ENCODE results near the gene CERK. TPM values are rescaled to one million over a fixed set of nuclear protein-coding genes. Genes with fewer than 3 reads are reported as not detected.
A peak's percentile ranks its signal among the peaks of the same experiment; 100 is the strongest.

Gene CERK
- total RNA-seq, 1 experiment from 2014 or later: 45.6 TPM

DNA sequence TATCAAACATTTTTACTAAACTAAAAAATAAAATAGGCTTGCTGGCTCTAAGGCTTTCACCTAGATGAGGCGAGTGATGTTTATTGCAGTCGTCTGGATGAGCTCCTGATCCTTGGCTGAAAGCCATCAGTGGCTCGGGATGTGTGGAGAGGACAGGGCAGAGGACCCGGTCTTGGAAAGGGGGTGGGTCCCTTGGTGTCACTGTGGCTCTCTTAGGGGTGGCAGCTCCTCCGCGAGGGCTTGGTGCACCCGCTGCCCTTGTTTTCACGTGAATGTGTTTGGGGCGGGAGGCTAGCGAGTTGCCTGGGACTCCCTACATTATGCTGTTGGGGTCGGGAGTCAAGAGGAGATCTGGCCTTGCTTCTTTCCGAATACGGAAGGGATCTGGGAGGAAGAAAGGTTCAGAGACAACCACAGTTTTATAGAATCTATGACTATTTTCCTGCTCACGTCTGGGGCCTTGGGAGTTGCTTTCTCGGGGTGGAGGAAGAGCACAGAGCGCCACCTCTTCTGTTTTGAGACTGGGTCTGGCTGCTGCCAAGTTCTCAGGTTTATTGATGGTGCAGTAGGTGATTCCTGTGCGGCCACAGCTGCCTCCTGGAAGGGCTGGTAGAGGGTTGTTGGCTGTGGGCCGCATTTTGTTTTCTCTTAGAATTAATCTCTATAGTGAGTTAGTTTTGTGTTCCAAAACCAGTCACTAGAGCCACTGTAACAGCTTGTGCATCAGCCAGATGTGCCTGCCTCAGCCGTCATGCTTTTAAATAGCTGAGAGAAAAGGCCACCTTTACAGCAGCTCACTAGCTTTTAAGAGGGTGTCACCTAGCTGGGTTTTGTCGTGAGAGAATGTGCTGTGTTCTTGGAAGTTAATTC, 37.2 kb upstream of the CERK start (continued):
- TF ChIP-seq, protein P1, sequence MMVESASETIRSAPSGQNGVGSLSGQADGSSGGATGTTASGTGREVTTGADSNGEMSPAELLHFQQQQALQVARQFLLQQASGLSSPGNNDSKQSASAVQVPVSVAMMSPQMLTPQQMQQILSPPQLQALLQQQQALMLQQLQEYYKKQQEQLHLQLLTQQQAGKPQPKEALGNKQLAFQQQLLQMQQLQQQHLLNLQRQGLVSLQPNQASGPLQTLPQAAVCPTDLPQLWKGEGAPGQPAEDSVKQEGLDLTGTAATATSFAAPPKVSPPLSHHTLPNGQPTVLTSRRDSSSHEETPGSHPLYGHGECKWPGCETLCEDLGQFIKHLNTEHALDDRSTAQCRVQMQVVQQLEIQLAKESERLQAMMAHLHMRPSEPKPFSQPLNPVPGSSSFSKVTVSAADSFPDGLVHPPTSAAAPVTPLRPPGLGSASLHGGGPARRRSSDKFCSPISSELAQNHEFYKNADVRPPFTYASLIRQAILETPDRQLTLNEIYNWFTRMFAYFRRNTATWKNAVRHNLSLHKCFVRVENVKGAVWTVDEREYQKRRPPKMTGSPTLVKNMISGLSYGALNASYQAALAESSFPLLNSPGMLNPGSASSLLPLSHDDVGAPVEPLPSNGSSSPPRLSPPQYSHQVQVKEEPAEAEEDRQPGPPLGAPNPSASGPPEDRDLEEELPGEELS (CRISPR knock-in tag; IDR thresholded peaks at IDR 0.05): no peak
- TF ChIP-seq, protein P2, sequence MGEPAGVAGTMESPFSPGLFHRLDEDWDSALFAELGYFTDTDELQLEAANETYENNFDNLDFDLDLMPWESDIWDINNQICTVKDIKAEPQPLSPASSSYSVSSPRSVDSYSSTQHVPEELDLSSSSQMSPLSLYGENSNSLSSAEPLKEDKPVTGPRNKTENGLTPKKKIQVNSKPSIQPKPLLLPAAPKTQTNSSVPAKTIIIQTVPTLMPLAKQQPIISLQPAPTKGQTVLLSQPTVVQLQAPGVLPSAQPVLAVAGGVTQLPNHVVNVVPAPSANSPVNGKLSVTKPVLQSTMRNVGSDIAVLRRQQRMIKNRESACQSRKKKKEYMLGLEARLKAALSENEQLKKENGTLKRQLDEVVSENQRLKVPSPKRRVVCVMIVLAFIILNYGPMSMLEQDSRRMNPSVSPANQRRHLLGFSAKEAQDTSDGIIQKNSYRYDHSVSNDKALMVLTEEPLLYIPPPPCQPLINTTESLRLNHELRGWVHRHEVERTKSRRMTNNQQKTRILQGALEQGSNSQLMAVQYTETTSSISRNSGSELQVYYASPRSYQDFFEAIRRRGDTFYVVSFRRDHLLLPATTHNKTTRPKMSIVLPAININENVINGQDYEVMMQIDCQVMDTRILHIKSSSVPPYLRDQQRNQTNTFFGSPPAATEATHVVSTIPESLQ (CRISPR knock-in tag; IDR thresholded peaks at IDR 0.05): no peak
- TF ChIP-seq USF1 (CRISPR knock-in tag; IDR thresholded peaks at IDR 0.05) (no peak), ELF4 (CRISPR knock-in tag; IDR thresholded peaks at IDR 0.05; ENCODE audit: low read depth) (no peak), ZBTB21 (CRISPR knock-in tag; IDR thresholded peaks at IDR 0.05; ENCODE audit: borderline replicate concordance) (no peak), NR3C1 (CRISPR knock-in tag; conservative IDR thresholded peaks at IDR 0.05; ENCODE audit: low read depth) (no peak), ZNF138 (CRISPR knock-in tag; conservative IDR thresholded peaks at IDR 0.05) (no peak), MYBL2 (CRISPR knock-in tag; IDR thresholded peaks at IDR 0.05) (no peak), RORB (CRISPR knock-in tag; IDR thresholded peaks at IDR 0.05) (no peak), IRF2 (CRISPR knock-in tag; IDR thresholded peaks at IDR 0.05; ENCODE audit: borderline replicate concordance, low read depth) (no peak)

GRCh38 chr22:46774253-46774979, 36.4 kb upstream of the CERK start:
- Mint-ChIP-seq H3K4me1 (peaks cover 15% of the 10 kb centered on the region), H3K36me3 (peaks cover 3% of the 10 kb centered on the region; the same call in 1 of the 2 replicates), H3K27me3 (ENCODE audit: low read depth) (no peaks in the 10 kb centered on the region), H3K4me3 (no peak overlapping the region), H3K27ac (peak overlapping the region; percentile 84), H3K9me3 (no peaks in the 10 kb centered on the region)
- TF ChIP-seq USF1 (CRISPR knock-in tag; IDR thresholded peaks at IDR 0.05): no peak
- CTCF ChIA-PET: interaction anchor here (1.1 to 4.1 kb wide), 5 partner anchors 12 to 37 kb away, joined by 3 to 27 read pairs (median 5); partner anchors contain the start of gene TBC1D22A
- POLR2A ChIA-PET: interaction anchor here (1.3 kb wide), 1 partner anchor 12 kb away, joined by 4 read pairs; the partner anchor contains the start of gene TBC1D22A
- DNase-seq (ENCODE audit: low spot score): no peak
- ATAC-seq: no peak

DNA sequence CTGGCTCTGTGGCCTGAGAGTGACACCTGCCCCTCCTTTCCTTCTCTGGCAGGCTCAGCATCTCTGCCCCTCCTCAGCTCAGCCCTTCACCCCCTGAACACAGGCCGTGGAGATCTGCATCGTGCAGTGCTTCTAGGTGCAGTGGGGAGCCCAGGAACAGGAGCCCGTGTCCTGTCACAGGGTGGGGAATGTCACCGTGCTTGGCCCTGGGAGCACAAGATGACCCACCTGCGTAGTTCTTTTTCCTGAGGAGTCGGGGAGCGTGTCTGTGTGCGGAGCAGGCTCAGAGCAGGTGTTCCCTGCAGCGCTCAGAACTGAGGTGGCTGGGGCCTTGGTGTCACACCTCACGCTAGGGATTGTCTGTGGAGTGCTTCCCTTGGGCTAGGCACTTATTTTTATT, 35.0 kb upstream of the CERK start:
- Mint-ChIP-seq H3K27me3 (ENCODE audit: low read depth) (no peaks in the 10 kb centered on the region), H3K9me3 (no peaks in the 10 kb centered on the region), H3K27ac (peak overlapping the region; percentile 29; the same call in 1 of the 2 replicates), H3K36me3 (peaks cover 3% of the 10 kb centered on the region; the same call in 1 of the 2 replicates), H3K4me3 (no peak overlapping the region), H3K4me1 (peaks cover 15% of the 10 kb centered on the region)
- TF ChIP-seq RORB (CRISPR knock-in tag; IDR thresholded peaks at IDR 0.05) (no peak), CDX4 (CRISPR knock-in tag; IDR thresholded peaks at IDR 0.05; ENCODE audit: borderline replicate concordance) (no peak), NFE2L1 (CRISPR knock-in tag; IDR thresholded peaks at IDR 0.05) (no peak), ZBTB21 (CRISPR knock-in tag; IDR thresholded peaks at IDR 0.05; ENCODE audit: borderline replicate concordance) (no peak), USF2 (CRISPR knock-in tag; IDR thresholded peaks at IDR 0.05) (no peak), E2F4 (CRISPR knock-in tag; IDR thresholded peaks at IDR 0.05; ENCODE audit: borderline replicate concordance, low read depth) (no peak), MXD4 (CRISPR knock-in tag; IDR thresholded peaks at IDR 0.05; ENCODE audit: borderline replicate concordance) (no peak), ZNF671 (CRISPR knock-in tag; IDR thresholded peaks at IDR 0.05) (no peak), SOX15 (CRISPR knock-in tag; IDR thresholded peaks at IDR 0.05) (no peak)
- TF ChIP-seq, protein P3, sequence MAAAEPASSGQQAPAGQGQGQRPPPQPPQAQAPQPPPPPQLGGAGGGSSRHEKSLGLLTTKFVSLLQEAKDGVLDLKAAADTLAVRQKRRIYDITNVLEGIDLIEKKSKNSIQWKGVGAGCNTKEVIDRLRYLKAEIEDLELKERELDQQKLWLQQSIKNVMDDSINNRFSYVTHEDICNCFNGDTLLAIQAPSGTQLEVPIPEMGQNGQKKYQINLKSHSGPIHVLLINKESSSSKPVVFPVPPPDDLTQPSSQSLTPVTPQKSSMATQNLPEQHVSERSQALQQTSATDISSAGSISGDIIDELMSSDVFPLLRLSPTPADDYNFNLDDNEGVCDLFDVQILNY (CRISPR knock-in tag; IDR thresholded peaks at IDR 0.05): no peak
- DNase-seq (ENCODE audit: low spot score) (no peak), ATAC-seq (no peak)
- CTCF ChIA-PET: interaction anchor here (1.3 to 4.1 kb wide), 3 partner anchors 26 to 210 kb away, joined by 4 to 27 read pairs (median 8); no protein-coding TSS in a partner anchor
- POLR2A ChIA-PET: no interaction called here

Measured in WTC11 (cell line).